HepG2 (cell line): ENCODE results near the gene CDK17. TPM values are rescaled to one million over a fixed set of nuclear protein-coding genes. Genes with fewer than 3 reads are reported as not detected.

ENCODE experiments used
- HOXA3 ChIP-seq: sonication (generic); formaldehyde crosslinking; IDR thresholded peaks from 2 replicates; pipeline ENCODE4 v1.5.0; 2020; ENCODE audit warnings: missing genetic modification reagents
- KDM3A ChIP-seq: IDR thresholded peaks from 2 replicates; pipeline ENCODE4 v1.6.1; 2018; ENCODE audit warnings: low read depth, missing compliant biosample characterization
- ZNF326 ChIP-seq: sonication (generic); formaldehyde crosslinking; IDR thresholded peaks from 2 replicates; pipeline ENCODE4 v1.4.0; 2020; ENCODE audit warnings: missing genetic modification reagents, borderline replicate concordance
- polyA plus RNA-seq, 8 experiments: library from polyadenylated mRNA; depleted of rRNA in 3 of 8; stranded (reverse) in 7 of 8; unstranded in 1 of 8; fragments of >200 nt; fragmentation: Illumina TruSeq in 4 of 8; extraction: Trizol in 4 of 8; gene quantifications; 2 replicates each; pipeline versions ENCODE4 v1.2.1 to v1.2.3, GENCODE V29; 2011 to 2016; ENCODE audit warnings: low read depth in 4 of 8, missing spikeins in 1 of 8, mixed read lengths in 1 of 8; ENCODE audit not compliant: insufficient read depth in 1 of 8
- total RNA-seq, 5 experiments: library from RNA; depleted of rRNA; stranded (reverse); fragments of >200 nt; fragmentation: Illumina TruSeq; extraction: Trizol; gene quantifications; 2 replicates each; pipeline ENCODE4 v1.2.3, GENCODE V29; 2016; ENCODE audit warnings: low read depth in 1 of 5
- TF ChIP-seq, protein P1 (sequence below): IDR thresholded peaks from 2 replicates; pipeline ENCODE4 v1.6.1; 2016; ENCODE audit warnings: missing compliant biosample characterization, missing genetic modification reagents, borderline replicate concordance
- TF ChIP-seq, protein P2 (sequence below): conservative IDR thresholded peaks from 2 replicates; pipeline ENCODE4 v1.6.1; 2018; ENCODE audit warnings: missing genetic modification reagents
- TF ChIP-seq, protein P3 (sequence below): sonication (generic); formaldehyde crosslinking; IDR thresholded peaks from one replicate; pipeline ENCODE4 v1.5.1; 2020; ENCODE audit warnings: mild to moderate bottlenecking, missing genetic modification reagents; ENCODE audit errors: not compliant biosample characterization
- TF ChIP-seq, protein P4 (sequence below): sonication (generic); formaldehyde crosslinking; conservative IDR thresholded peaks from 2 replicates; pipeline ENCODE4 v1.8.0; 2022; ENCODE audit warnings: mild to moderate bottlenecking, moderate library complexity, missing genetic modification reagents
- TF ChIP-seq, protein P5 (sequence below): sonication (generic); formaldehyde crosslinking; IDR thresholded peaks from 2 replicates; pipeline ENCODE4 v1.8.0; 2022; ENCODE audit warnings: mild to moderate bottlenecking, missing genetic modification reagents; ENCODE audit not compliant: insufficient replicate concordance
- TF ChIP-seq, protein P6 (sequence below): sonication (generic); formaldehyde crosslinking; IDR thresholded peaks from 2 replicates; pipeline ENCODE4 v1.4.0; 2020; ENCODE audit warnings: missing genetic modification reagents, mild to moderate bottlenecking, borderline replicate concordance

CDK17 gene
- total and polyA plus RNA-seq, 2 of the 13 experiments (the other 11 are each of a cell fraction or from before 2014, with no cell fraction given) = 9.9 to 22.3 TPM

DNA sequence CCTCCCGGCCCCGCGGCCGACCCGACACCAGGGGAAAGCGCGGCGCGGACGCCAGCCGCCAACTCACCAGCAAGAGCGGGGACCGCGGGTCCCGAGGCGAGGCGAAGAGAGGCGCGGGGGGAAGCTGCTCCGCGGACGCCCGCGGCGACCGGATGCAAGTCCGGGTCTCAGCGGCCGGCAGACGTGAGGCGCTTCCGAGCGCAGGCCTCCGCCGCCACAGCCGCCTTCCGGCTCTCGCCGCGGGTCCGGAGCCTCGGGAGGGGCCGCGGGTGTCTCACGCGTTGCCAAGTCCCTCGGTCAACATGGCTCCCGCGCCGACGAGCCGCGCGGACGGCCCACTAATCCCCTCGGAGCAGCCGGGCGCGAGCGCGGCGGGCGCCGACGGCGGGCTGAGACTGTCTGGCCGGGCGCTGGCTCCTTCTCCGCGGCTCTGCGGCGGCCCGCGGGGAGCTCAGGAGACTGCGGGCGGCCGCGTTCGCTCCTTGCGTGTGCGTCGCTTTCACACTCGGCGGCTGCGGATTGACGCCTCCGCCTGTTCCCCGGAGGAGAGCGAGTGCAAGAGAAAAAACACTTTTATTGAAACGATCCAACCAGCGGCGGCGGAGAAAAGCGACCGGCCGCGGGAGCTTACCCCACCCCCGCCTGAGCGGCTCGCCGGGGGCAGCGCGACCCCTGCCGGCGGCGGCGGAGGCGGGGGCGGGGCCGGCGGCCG is at the start of gene CDK17 (continued):
- TF ChIP-seq, protein P1, sequence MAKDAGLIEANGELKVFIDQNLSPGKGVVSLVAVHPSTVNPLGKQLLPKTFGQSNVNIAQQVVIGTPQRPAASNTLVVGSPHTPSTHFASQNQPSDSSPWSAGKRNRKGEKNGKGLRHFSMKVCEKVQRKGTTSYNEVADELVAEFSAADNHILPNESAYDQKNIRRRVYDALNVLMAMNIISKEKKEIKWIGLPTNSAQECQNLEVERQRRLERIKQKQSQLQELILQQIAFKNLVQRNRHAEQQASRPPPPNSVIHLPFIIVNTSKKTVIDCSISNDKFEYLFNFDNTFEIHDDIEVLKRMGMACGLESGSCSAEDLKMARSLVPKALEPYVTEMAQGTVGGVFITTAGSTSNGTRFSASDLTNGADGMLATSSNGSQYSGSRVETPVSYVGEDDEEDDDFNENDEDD = no peak
- TF ChIP-seq, protein P2, sequence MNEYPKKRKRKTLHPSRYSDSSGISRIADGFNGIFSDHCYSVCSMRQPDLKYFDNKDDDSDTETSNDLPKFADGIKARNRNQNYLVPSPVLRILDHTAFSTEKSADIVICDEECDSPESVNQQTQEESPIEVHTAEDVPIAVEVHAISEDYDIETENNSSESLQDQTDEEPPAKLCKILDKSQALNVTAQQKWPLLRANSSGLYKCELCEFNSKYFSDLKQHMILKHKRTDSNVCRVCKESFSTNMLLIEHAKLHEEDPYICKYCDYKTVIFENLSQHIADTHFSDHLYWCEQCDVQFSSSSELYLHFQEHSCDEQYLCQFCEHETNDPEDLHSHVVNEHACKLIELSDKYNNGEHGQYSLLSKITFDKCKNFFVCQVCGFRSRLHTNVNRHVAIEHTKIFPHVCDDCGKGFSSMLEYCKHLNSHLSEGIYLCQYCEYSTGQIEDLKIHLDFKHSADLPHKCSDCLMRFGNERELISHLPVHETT (CRISPR knock-in tag) = no peak
- TF ChIP-seq, protein P3, sequence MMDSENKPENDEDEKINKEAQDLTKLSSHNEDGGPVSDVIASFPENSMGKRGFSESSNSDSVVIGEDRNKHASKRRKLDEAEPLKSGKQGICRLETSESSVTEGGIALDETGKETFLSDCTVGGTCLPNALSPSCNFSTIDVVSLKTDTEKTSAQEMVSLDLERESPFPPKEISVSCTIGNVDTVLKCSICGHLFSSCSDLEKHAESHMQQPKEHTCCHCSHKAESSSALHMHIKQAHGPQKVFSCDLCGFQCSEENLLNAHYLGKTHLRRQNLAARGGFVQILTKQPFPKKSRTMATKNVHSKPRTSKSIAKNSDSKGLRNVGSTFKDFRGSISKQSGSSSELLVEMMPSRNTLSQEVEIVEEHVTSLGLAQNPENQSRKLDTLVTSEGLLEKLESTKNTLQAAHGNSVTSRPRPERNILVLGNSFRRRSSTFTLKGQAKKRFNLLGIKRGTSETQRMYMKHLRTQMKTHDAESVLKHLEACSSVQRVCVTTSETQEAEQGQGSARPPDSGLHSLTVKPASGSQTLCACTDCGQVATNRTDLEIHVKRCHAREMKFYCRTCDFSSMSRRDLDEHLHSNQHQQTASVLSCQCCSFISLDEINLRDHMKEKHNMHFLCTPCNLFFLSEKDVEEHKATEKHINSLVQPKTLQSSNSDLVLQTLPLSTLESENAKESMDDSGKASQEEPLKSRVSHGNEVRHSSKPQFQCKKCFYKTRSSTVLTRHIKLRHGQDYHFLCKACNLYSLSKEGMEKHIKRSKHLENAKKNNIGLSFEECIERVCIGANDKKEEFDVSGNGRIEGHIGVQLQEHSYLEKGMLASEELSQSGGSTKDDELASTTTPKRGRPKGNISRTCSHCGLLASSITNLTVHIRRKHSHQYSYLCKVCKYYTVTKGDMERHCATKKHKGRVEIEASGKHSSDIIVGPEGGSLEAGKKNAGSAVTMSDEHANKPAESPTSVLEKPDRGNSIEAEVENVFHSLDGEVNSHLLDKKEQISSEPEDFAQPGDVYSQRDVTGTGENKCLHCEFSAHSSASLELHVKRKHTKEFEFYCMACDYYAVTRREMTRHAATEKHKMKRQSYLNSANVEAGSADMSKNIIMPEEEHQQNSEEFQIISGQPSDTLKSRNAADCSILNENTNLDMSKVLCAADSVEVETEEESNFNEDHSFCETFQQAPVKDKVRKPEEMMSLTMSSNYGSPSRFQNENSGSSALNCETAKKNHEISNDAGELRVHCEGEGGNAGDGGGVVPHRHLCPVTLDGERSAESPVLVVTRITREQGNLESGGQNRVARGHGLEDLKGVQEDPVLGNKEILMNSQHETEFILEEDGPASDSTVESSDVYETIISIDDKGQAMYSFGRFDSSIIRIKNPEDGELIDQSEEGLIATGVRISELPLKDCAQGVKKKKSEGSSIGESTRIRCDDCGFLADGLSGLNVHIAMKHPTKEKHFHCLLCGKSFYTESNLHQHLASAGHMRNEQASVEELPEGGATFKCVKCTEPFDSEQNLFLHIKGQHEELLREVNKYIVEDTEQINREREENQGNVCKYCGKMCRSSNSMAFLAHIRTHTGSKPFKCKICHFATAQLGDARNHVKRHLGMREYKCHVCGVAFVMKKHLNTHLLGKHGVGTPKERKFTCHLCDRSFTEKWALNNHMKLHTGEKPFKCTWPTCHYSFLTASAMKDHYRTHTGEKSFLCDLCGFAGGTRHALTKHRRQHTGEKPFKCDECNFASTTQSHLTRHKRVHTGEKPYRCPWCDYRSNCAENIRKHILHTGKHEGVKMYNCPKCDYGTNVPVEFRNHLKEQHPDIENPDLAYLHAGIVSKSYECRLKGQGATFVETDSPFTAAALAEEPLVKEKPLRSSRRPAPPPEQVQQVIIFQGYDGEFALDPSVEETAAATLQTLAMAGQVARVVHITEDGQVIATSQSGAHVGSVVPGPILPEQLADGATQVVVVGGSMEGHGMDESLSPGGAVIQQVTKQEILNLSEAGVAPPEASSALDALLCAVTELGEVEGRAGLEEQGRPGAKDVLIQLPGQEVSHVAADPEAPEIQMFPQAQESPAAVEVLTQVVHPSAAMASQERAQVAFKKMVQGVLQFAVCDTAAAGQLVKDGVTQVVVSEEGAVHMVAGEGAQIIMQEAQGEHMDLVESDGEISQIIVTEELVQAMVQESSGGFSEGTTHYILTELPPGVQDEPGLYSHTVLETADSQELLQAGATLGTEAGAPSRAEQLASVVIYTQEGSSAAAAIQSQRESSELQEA (CRISPR knock-in tag) = no peak
- TF ChIP-seq, protein P4, sequence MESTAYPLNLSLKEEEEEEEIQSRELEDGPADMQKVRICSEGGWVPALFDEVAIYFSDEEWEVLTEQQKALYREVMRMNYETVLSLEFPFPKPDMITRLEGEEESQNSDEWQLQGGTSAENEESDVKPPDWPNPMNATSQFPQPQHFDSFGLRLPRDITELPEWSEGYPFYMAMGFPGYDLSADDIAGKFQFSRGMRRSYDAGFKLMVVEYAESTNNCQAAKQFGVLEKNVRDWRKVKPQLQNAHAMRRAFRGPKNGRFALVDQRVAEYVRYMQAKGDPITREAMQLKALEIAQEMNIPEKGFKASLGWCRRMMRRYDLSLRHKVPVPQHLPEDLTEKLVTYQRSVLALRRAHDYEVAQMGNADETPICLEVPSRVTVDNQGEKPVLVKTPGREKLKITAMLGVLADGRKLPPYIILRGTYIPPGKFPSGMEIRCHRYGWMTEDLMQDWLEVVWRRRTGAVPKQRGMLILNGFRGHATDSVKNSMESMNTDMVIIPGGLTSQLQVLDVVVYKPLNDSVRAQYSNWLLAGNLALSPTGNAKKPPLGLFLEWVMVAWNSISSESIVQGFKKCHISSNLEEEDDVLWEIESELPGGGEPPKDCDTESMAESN (CRISPR knock-in tag) = 0 out of 2 replicates have a peak, but pooled peaks have one; percentile 29
- TF ChIP-seq, protein P5, sequence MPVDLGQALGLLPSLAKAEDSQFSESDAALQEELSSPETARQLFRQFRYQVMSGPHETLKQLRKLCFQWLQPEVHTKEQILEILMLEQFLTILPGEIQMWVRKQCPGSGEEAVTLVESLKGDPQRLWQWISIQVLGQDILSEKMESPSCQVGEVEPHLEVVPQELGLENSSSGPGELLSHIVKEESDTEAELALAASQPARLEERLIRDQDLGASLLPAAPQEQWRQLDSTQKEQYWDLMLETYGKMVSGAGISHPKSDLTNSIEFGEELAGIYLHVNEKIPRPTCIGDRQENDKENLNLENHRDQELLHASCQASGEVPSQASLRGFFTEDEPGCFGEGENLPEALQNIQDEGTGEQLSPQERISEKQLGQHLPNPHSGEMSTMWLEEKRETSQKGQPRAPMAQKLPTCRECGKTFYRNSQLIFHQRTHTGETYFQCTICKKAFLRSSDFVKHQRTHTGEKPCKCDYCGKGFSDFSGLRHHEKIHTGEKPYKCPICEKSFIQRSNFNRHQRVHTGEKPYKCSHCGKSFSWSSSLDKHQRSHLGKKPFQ (CRISPR knock-in tag) = peak; percentile 36
- TF ChIP-seq, protein P6, sequence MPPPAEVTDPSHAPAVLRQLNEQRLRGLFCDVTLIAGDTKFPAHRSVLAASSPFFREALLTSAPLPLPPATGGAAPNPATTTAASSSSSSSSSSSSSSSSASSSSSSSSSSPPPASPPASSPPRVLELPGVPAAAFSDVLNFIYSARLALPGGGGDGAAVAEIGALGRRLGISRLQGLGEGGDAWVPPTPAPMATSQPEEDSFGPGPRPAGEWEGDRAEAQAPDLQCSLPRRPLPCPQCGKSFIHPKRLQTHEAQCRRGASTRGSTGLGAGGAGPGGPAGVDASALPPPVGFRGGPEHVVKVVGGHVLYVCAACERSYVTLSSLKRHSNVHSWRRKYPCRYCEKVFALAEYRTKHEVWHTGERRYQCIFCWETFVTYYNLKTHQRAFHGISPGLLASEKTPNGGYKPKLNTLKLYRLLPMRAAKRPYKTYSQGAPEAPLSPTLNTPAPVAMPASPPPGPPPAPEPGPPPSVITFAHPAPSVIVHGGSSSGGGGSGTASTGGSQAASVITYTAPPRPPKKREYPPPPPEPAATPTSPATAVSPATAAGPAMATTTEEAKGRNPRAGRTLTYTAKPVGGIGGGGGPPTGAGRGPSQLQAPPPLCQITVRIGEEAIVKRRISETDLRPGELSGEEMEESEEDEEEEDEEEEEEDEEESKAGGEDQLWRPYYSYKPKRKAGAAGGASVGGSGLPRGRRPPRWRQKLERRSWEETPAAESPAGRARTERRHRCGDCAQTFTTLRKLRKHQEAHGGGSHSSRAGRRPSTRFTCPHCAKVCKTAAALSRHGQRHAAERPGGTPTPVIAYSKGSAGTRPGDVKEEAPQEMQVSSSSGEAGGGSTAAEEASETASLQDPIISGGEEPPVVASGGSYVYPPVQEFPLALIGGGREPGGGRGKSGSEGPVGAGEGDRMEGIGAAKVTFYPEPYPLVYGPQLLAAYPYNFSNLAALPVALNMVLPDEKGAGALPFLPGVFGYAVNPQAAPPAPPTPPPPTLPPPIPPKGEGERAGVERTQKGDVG = no peak
- TF ChIP-seq HOXA3 (CRISPR knock-in tag) = peak; percentile 40; the same call in 1 of the 2 replicates
- no peak for TF ChIP-seq ZNF326 (CRISPR knock-in tag)
- TF ChIP-seq KDM3A (CRISPR knock-in tag) = no peak
